ENCODE data around the gene AFP.

- TF ChIP-seq CTCF (CRISPR knock-in tag; IDR thresholded peaks at IDR 0.05) (no peak), ELK4 (CRISPR knock-in tag; IDR thresholded peaks at IDR 0.05; ENCODE audit: borderline replicate concordance) (no peak), MTA3 (CRISPR knock-in tag; IDR thresholded peaks at IDR 0.05) (no peak), THYN1 (CRISPR knock-in tag; IDR thresholded peaks at IDR 0.05; ENCODE audit: borderline replicate concordance, low read depth) (no peak), SMC3 (IDR thresholded peaks at IDR 0.05; ENCODE audit: low read length) (no peak), PRDM10 (CRISPR knock-in tag; IDR thresholded peaks at IDR 0.05; ENCODE audit: low read depth) (no peak), CEBPZ (IDR thresholded peaks at IDR 0.05; ENCODE audit: low read length) (no peak), KLF9 (CRISPR knock-in tag; IDR thresholded peaks at IDR 0.05; ENCODE audit: low read depth) (no peak), SCMH1 (CRISPR knock-in tag; IDR thresholded peaks at IDR 0.05; ENCODE audit: borderline replicate concordance) (no peak), EZH2 (conservative IDR thresholded peaks at IDR 0.05; ENCODE audit: low read depth, low read length) (no peak), ZNF841 (CRISPR knock-in tag; IDR thresholded peaks at IDR 0.05; ENCODE audit: borderline replicate concordance) (no peak)
These were observed 22.4 kb downstream of the AFP start for GRCh38 chr4:73458184-73459047.
